Body of pancreas (tissue), 4 donors: ENCODE data around the gene SLC39A1.

Experiments
- POLR2A ChIP-seq, 3 donors: fragments of 450-650 bp; IDR thresholded peaks; one replicate each; pipeline ENCODE4 v1.6.1; 2016; ENCODE audit warnings: antibody characterized with exemption in 3 of 3, mild to moderate bottlenecking in 2 of 3
- TF ChIP-seq, protein P1 (sequence below), 7 experiments: fragments of 450-650 bp in 4 of 7; fragments of 200-600 bp in 3 of 7; sonication (generic) in 3 of 7; IDR thresholded peaks; one replicate each; pipeline ENCODE4 v1.5.1; 2016 to 2019; ENCODE audit warnings: antibody characterized with exemption in 7 of 7

DNA sequence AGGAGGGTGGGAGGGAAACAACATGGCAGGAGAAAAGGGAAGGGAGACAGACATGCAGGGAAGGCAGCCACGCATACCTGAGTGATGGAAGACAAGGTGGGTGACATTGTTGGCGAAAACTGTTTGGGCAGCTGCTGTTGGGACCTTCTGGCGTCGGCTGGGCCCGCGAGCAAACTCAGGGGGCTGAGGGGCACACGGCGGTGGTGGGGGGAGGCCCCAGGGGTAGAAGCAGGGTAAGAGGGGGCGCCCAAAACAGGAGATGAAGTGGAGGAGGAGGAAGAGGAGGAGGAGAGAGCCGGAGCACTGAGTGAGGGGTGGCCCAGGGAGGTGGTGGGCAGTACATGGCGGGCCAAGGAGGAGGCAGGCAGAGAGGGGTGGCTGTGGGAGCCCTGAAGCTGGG lies 12.2 kb downstream of the SLC39A1 start:
- TF ChIP-seq, protein P1, sequence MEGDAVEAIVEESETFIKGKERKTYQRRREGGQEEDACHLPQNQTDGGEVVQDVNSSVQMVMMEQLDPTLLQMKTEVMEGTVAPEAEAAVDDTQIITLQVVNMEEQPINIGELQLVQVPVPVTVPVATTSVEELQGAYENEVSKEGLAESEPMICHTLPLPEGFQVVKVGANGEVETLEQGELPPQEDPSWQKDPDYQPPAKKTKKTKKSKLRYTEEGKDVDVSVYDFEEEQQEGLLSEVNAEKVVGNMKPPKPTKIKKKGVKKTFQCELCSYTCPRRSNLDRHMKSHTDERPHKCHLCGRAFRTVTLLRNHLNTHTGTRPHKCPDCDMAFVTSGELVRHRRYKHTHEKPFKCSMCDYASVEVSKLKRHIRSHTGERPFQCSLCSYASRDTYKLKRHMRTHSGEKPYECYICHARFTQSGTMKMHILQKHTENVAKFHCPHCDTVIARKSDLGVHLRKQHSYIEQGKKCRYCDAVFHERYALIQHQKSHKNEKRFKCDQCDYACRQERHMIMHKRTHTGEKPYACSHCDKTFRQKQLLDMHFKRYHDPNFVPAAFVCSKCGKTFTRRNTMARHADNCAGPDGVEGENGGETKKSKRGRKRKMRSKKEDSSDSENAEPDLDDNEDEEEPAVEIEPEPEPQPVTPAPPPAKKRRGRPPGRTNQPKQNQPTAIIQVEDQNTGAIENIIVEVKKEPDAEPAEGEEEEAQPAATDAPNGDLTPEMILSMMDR (IDR thresholded peaks at IDR 0.05): no peak
- TF ChIP-seq POLR2A (IDR thresholded peaks at IDR 0.05): no peak
